AG09309 (cell line): ENCODE measurements around the gene NHS.

Source experiments
- DNase-seq: peaks from one replicate; pipeline ENCODE4 v3.0.0-alpha.2; 2010; ENCODE audit warnings: low read depth
- H3K4me3 ChIP-seq: 2 replicates; pipeline ENCODE4 v1.5.1; 2011; ENCODE audit warnings: mild to moderate bottlenecking, low read depth, low read length, moderate library complexity; ENCODE audit not compliant: control insufficient read depth
- CTCF ChIP-seq: IDR thresholded peaks from 2 replicates; pipeline ENCODE4 v1.5.1; 2011; ENCODE audit warnings: mild to moderate bottlenecking, low read depth, low read length, inconsistent platforms; ENCODE audit not compliant: insufficient read depth, control insufficient read depth; ENCODE audit errors: missing control alignments

NHS gene

GRCh38 chrX:17700976-17701375 lies 326.0 kb downstream of the NHS start:
- TF ChIP-seq CTCF, result no peak
- no peak overlapping the region for H3K4me3 ChIP-seq
- no peak for DNase-seq

- TF ChIP-seq CTCF, result no peak
- no peak for DNase-seq
- no peak overlapping the region for H3K4me3 ChIP-seq
These were observed 328.2 kb downstream of the NHS start for GRCh38 chrX:17703201-17703600.

GRCh38 chrX:17705211-17705610 lies 330.2 kb downstream of the NHS start:
- DNase-seq, result no peak
- no peak overlapping the region for H3K4me3 ChIP-seq
- no peak for TF ChIP-seq CTCF

GRCh38 chrX:17706676-17707075 lies 331.7 kb downstream of the NHS start:
- TF ChIP-seq CTCF, result no peak
- peak; percentile 59 for DNase-seq
- H3K4me3 ChIP-seq, result no peak overlapping the region

- no peak for TF ChIP-seq CTCF
- no peak for DNase-seq
- no peak overlapping the region for H3K4me3 ChIP-seq
These were observed 332.7 kb downstream of the NHS start for GRCh38 chrX:17707731-17708130.

- no peak for DNase-seq
- no peak for TF ChIP-seq CTCF
- H3K4me3 ChIP-seq, result no peak overlapping the region
These were observed 335.9 kb downstream of the NHS start for GRCh38 chrX:17710871-17711301.

- no peak overlapping the region for H3K4me3 ChIP-seq
- DNase-seq, result no peak
- TF ChIP-seq CTCF, result no peak
These were observed 338.3 kb downstream of the NHS start for GRCh38 chrX:17713288-17713687.
